ENCODE results near the gene TMPRSS2.

The TMPRSS2 gene

GRCh38 chr21:41507521-41508414, at the start of gene TMPRSS2:
TMPRSS2 (minus strand) TSS chr21:41508158; CDS start chr21:41498133, 10,025 bp downstream.
- no peak for DNase-seq

GRCh38 chr21:41555057-41555456, 47.1 kb upstream of the TMPRSS2 start:
- no peak for DNase-seq

DNA sequence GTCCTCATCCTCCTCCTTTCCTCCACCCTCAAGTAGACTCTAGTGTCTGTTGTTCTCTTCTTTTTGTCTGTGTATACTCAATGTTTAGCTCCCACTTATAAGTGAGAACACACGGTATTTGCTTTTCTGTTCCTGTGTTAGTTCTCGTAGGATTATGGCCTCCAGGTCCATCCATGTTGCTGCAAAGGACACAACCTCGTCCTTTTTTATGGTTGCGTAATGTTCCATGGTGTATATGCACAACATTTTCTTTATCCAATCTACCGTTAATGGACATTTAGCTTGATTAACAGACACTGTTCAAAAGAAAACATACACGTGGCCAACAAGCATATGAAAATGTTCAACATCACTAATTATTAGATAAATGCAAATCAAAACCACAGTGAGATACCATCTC, 44.3 kb upstream of the TMPRSS2 start:
- DNase-seq: no peak

- DNase-seq: no peak
Observed at GRCh38 chr21:41548781-41549180, 40.8 kb upstream of the TMPRSS2 start.

DNA sequence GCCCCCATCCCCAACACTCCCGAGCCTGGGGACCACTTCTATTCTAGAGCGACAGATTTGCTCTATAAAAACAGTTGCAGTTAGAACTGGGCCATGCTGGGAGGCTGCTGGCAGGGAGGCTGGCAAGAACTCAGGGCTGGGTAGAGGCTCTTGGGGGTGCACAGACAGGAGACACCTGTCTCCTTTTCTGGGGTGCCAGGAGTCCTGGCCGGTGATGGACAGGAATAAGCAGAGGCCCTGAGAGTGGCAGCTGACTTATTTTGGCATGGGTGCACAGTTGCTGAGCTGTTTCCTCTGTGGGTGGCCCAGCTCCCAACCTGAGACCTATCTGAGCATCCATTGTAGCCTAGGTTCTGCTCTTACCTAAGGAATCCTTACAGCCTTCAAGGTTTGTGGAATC, 39.2 kb upstream of the TMPRSS2 start:
- no peak for DNase-seq

DNA sequence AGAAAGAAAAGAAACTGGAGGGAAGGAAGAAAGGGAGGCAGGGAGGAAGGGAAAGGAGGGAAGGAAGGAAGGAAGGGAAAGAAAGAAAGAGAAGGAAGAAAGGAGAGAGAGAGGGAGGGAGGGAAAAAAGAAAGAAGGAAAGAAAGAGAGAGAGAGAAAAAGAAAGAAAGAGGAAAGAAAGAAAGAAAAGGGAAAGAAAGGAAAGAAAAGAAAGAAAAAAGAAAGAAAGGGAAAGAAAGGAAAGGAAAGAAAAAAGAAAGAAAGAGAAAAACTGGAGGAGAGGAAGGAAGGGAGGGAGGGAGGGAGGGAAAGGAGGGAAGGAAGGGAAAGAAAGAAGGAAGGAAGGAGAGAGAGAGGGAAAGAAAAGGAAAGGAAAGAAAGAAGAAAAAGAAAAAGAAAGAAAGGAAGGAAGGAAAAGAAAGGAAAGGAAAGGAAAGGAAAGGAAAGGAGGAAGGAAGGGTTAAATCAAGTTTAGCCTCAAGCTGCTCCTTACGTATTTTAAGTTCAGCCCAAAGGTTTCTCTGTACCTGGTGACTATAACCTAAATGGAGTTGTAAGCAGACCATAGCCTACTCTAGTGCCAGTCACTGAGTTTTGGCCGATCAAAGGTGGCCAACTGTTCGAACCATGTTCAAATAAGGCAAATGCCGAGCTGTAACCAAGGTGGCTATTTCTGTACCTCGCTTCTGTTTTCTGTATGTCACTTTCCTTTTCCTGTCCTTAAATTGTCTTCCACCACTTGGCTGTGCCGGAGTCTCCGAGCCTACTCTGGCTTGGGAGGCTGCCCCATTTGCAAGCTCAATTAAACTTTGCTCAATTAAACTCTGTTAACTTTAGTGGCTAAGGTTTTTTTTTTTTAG, 37.8 kb upstream of the TMPRSS2 start:
- no peak for DNase-seq

DNA sequence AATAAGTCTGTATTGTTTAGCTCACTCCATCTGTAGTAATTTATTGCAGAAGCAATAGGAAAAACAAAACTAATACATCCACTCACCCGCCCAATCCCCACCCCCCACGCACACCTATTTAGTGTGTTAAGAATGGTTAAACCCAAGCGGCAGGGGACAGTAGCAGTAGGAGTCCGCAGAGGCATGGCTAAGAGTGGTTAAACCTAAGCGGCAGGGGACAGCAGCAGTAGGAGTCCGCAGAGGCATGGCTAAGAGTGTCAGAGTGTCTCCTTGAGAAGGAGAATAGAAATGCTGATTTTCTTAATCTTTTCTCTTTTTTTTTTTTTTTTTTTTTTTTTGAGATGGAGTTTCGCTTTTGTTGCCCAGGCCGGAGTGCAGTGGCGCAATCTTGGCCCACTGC, 34.8 kb upstream of the TMPRSS2 start:
- no peak for DNase-seq

- DNase-seq: no peak
Observed at GRCh38 chr21:41537356-41537755, 29.4 kb upstream of the TMPRSS2 start.

DNA sequence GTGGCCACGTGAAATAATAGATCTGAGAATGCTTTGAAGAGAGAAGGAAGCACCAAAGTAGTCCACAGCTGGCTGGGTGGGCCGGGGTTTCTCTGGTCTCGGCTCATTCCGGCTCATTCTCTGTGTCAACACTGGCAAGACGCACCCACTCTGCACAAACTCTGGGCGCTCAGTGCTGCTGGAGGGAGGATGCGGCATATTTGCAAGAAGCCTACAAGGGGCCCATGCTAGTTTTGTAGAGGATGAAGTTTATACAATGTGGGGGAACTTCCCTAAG, 28.8 kb upstream of the TMPRSS2 start:
- no peak for DNase-seq

GRCh38 chr21:41536076-41536826, 28.3 kb upstream of the TMPRSS2 start:
- no peak for DNase-seq

DNA sequence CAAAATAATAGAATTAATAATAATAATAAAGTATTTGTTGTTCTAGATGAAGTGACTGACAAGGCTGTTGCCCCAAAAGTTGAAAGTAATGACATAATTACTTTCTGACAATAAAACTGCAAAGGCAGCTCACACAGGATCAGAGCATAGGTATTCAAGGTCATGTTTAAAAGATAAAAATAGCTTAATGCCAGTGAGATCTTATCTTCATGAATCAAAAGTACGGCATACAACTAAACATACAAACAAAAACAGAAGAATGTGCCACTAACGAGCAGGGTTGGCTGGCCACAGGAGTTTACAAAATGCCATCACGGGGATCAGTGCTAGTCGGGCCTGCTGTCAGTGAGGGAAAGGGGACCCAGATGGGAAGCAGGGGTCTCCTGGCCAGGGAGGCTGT, 22.4 kb upstream of the TMPRSS2 start:
- no peak for DNase-seq

DNA sequence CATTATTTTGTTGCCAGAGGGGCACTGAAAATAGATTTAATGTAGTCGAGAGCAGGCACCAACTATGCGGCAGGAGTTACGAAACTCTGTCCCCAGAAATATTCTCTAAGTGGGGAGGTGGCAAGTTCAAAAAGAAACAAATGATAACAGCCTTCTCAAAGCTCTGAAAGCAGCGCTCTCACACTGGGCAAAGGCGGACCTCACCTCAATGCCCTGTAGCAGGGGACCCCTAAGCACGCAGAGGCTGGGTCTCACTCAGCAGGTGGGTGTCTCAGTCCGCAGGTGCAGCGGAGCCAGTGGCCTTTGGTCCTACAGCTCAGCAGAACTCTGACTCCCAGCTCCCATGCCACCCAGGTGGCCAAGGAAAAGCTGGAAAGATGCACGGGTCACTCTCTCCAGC, 21.8 kb upstream of the TMPRSS2 start:
- no peak for DNase-seq

GRCh38 chr21:41526478-41527087, 18.6 kb upstream of the TMPRSS2 start:
- DNase-seq: no peak

DNA sequence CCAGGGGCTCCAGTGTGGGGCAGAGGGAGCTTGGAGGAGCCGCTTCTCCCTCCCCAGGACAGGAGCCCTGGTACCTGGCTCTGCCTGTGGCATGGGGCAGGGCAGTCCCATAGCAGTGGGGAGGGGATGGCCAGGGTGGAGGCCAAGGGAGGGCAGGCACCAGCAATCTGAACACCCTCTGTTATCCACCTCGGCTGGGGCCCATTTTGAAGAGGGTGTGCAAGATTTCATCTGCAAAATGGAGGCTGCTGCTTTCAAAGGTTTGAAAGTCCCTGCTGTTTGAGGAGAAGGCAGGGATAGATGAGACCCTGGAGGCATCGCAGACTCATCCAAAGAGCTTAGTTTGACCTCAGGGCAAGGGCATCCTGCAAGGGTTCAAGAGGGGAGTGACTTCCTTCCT, 15.2 kb upstream of the TMPRSS2 start:
- DNase-seq: no peak

DNA sequence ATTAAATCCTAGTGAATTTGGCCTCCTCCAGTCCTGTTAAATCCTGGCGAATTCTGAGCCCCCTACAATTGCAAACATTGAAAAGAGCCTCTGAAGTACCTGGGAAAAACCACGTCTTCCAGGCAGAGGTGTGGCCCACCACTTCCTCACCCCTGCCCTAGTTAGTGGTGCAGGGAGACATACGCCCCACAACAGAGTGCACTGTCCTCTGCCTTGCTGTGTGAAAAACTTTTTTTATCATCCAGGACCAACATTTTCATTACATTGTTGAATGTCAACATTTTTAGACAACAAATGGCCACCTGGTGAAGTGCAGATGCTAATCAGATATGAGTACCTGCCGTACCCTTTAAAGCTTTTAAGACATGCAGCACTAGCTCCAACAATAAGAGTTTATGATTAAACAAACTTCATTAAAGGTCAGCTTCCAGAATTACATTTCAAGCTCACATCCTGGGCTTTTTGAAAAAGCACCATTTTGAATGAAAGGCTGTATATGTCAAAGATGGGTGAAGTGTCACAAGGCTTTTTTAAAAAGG, 13.6 kb upstream of the TMPRSS2 start:
- DNase-seq: no peak

- DNase-seq: no peak
Observed at GRCh38 chr21:41520560-41521442, 12.8 kb upstream of the TMPRSS2 start.

- DNase-seq: no peak
Observed at GRCh38 chr21:41519806-41520559, 12.0 kb upstream of the TMPRSS2 start.

GRCh38 chr21:41518757-41519156, 10.8 kb upstream of the TMPRSS2 start:
- DNase-seq: no peak

DNA sequence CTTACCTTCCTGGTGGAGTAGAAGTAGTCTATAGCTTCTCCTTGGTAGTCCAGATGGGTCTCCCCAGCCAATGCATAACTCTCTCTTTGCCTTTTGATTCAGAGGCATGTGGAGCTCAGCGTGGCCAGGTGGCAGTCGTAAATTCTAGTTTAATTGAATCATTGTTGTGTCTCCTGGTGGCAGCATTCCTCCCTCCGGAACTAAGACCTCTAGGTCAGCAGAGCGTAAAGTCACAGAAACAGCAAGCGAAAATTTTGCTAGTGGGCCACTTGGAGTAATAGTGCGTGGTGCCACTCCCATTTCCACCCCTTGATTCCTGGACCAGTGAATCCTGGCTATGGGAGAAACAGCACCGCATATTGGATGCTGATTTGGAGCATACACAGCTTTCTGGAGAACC, 3.9 kb upstream of the TMPRSS2 start:
- DNase-seq: no peak

DNA sequence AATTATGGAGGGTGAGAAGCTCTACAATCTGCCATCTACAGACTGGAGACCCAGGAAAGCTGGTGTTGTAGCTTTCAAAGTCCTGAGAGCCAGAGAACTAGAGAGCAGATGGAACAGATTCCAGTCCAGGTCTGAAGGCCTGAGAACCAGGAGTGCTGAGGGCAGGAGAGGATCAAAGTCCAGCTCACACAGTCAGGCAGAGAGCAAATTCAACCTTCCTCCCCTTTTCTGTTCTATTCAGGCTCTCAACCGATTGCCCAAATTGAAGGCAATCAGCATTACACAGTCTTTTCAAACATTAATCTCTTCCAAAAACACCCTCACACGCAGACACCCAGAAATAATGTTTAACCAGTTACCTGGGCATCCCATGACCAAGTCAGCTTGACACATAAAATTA, 2.5 kb upstream of the TMPRSS2 start:
- DNase-seq: no peak

DNA sequence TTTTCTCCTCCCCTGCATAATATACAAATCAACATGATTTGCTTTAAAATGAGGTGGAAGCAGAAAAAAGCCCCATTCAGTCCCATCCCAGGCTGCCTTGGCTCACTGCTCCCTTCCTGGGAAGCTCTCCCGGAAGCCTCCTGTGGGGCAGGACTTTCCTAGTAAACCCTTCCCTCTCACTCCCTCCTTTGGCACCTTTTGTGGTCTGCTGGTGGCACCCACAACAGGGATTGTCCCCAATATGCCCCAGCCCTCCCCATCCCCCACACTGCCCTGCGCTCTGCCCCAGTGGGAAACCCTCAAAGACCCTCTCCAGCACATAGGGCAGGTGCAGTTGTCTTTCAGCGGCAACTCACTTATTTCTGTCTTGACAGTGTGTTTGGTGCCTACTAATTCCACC, 1.8 kb upstream of the TMPRSS2 start:
- DNase-seq: no peak
